HEK293 (cell line): ENCODE measurements around the gene PCDHB10.
A peak's percentile ranks its signal among the peaks of the same experiment; 100 is the strongest.
"Not testable (repeated sequence)": the region's sequence is repeated elsewhere in the genome, so short reads cannot be mapped to it uniquely, and the experiment has no call there.

ENCODE experiments used
- CTCF ChIA-PET: fragments of 350-600 bp; formaldehyde crosslinking; extraction: SDS; loops from one replicate; lab custom pipeline; 2021; ENCODE audit warnings: antibody characterized with exemption; lab: Yijun Ruan, JAX
- POLR2A ChIA-PET: fragments of 300-600 bp; formaldehyde crosslinking; extraction: SDS; loops from one replicate; lab custom pipeline; 2020; ENCODE audit warnings: antibody characterized with exemption, inconsistent platforms; lab: Yijun Ruan, JAX
- H3K27ac ChIP-seq: fragments of 200-500 bp; sonication (Bioruptor generic); 2 replicates; pipeline ENCODE4 v1.5.1; 2014; ENCODE audit warnings: low read depth, low read length, control low read depth, inconsistent platforms; ENCODE audit errors: extremely low read depth
- H3K36me3 ChIP-seq, 2 experiments: fragments of 200-500 bp in 1 of 2; sonication (Bioruptor generic) in 1 of 2; 1 replicate in 1 of 2; 2 replicates in 1 of 2; pipeline ENCODE4 v1.5.1; 2014 to 2017; ENCODE audit warnings: inconsistent platforms in 2 of 2, low read length in 2 of 2; ENCODE audit not compliant: control insufficient read depth in 2 of 2, insufficient read depth in 1 of 2
- H3K4me1 ChIP-seq: fragments of 200-500 bp; sonication (Bioruptor generic); 2 replicates; pipeline ENCODE4 v1.5.1; 2014; ENCODE audit warnings: mild to moderate bottlenecking, low read length, inconsistent platforms; ENCODE audit not compliant: control insufficient read depth, insufficient read depth
- H3K4me3 ChIP-seq: 2 replicates; pipeline ENCODE4 v1.5.1; 2011; ENCODE audit warnings: low read depth, mild to moderate bottlenecking, control low read depth, low read length, moderate library complexity
- H3K9me3 ChIP-seq: fragments of 200-500 bp; sonication (Bioruptor generic); 2 replicates; pipeline ENCODE4 v1.5.1; 2014; ENCODE audit warnings: low read depth, low read length, inconsistent platforms; ENCODE audit not compliant: control insufficient read depth, insufficient read depth
- KLF8 ChIP-seq: fragments of 450-650 bp; formaldehyde crosslinking; IDR thresholded peaks from 2 replicates; pipeline ENCODE4 v1.5.1; 2016; ENCODE audit warnings: missing biosample characterization, missing genetic modification characterization
- OVOL3 ChIP-seq: fragments of 450-650 bp; formaldehyde crosslinking; IDR thresholded peaks from 2 replicates; pipeline ENCODE4 v1.5.1; 2016; ENCODE audit warnings: missing biosample characterization, missing genetic modification characterization
- ZBTB20 ChIP-seq: fragments of 450-650 bp; formaldehyde crosslinking; IDR thresholded peaks from 2 replicates; pipeline ENCODE4 v1.5.1; 2016; ENCODE audit warnings: missing biosample characterization, missing genetic modification characterization
- ZNF2 ChIP-seq: fragments of 450-650 bp; formaldehyde crosslinking; IDR thresholded peaks from 2 replicates; pipeline ENCODE4 v1.5.1; 2016; ENCODE audit warnings: missing biosample characterization, missing genetic modification characterization
- ZNF214 ChIP-seq: fragments of 450-650 bp; formaldehyde crosslinking; IDR thresholded peaks from 2 replicates; pipeline ENCODE4 v1.5.1; 2017; ENCODE audit warnings: missing biosample characterization, mild to moderate bottlenecking, missing genetic modification characterization, borderline replicate concordance
- ZNF221 ChIP-seq: fragments of 450-650 bp; formaldehyde crosslinking; IDR thresholded peaks from 2 replicates; pipeline ENCODE4 v1.5.1; 2017; ENCODE audit warnings: missing biosample characterization, missing genetic modification characterization, borderline replicate concordance
- ZNF280D ChIP-seq: fragments of 450-650 bp; formaldehyde crosslinking; IDR thresholded peaks from 2 replicates; pipeline ENCODE4 v1.5.1; 2016; ENCODE audit warnings: missing biosample characterization, missing genetic modification characterization
- ZNF654 ChIP-seq: fragments of 450-650 bp; formaldehyde crosslinking; IDR thresholded peaks from 2 replicates; pipeline ENCODE4 v1.5.1; 2016; ENCODE audit warnings: low read depth, missing biosample characterization, missing genetic modification characterization

Gene PCDHB10

GRCh38 chr5:141199359-141200235 is 7.4 kb downstream of the PCDHB10 start, which contains the start of gene PCDHB11:
Gene PCDHB11, plus strand, starts transcription at chr5:141199627. Its CDS starts 148 bp downstream, at chr5:141199775.
- Histone ChIP-seq H3K27ac (no peak within 1 kb of the TSS), H3K9me3 (no peaks in the 10 kb centered on the region), H3K4me1 (no peaks in the 10 kb centered on the region), H3K36me3 (no peaks in the 10 kb centered on the region), H3K4me3 (peak within 1 kb of the TSS; percentile 28)
- TF ChIP-seq ZNF280D (no peak), ZNF214 (tag by site-specific recombination) (no peak), ZBTB20 (peak; percentile 57; the same call in 1 of the 2 replicates), ZNF654 (tag by site-specific recombination) (peak; percentile 63), ZNF2 (tag by site-specific recombination) (0 out of 2 replicates have a peak, but pooled peaks have one; percentile 19), OVOL3 (tag by site-specific recombination) (no peak)
- ChIA-PET POLR2A (no interaction called here), CTCF (interaction anchor here (0.6 to 2.3 kb wide), 24 partner anchors 8 to 1777 kb away, joined by 3 to 13 read pairs (median 4); partner anchors contain the start of genes PCDHB12, PCDHB14, PCDHB16 and PCDHB6)

GRCh38 chr5:141201126-141201525 is 9.0 kb downstream of the PCDHB10 start:
- POLR2A ChIA-PET, CTCF ChIA-PET, H3K4me1 ChIP-seq, H3K4me3 ChIP-seq, H3K36me3 ChIP-seq, H3K9me3 ChIP-seq, H3K27ac ChIP-seq: not testable (repeated sequence)

GRCh38 chr5:141201646-141202045 is 9.5 kb downstream of the PCDHB10 start:
- H3K4me1 ChIP-seq, H3K4me3 ChIP-seq, POLR2A ChIA-PET, H3K36me3 ChIP-seq, H3K9me3 ChIP-seq, H3K27ac ChIP-seq: not testable (repeated sequence)
- CTCF ChIA-PET, result interaction anchor here (0.6 to 0.7 kb wide), 2 partner anchors 69 to 323 kb away, joined by 3 to 4 read pairs; no protein-coding TSS in a partner anchor

- Histone ChIP-seq H3K36me3 (no peaks in the 10 kb centered on the region), H3K4me1 (no peaks in the 10 kb centered on the region), H3K9me3 (no peaks in the 10 kb centered on the region; the same call in 1 of the 2 replicates), H3K4me3 (no peak within 1 kb of the TSS), H3K27ac (no peak within 1 kb of the TSS)
- POLR2A ChIA-PET, result no interaction called here
- CTCF ChIA-PET, result interaction anchor here (0.7 to 1.3 kb wide), 5 partner anchors 9 to 711 kb away, joined by 3 to 7 read pairs (median 5); partner anchors contain the start of genes PCDHA11 and PCDHB11
- peak; percentile 16; the same call in 1 of the 2 replicates for TF ChIP-seq ZNF654 (tag by site-specific recombination)
- TF ChIP-seq ZNF221 (tag by site-specific recombination), result no peak
- no peak for TF ChIP-seq KLF8 (tag by site-specific recombination)
These were observed 16.3 kb downstream of the PCDHB10 start, which contains the start of gene PCDHB12 for GRCh38 chr5:141208478-141208877. Gene PCDHB12, plus strand, starts transcription at chr5:141208719. Its CDS starts 189 bp downstream, at chr5:141208908.

- H3K4me3 ChIP-seq, H3K36me3 ChIP-seq, H3K4me1 ChIP-seq, H3K27ac ChIP-seq, H3K9me3 ChIP-seq, POLR2A ChIA-PET, CTCF ChIA-PET: not testable (repeated sequence)
These were observed 18.1 kb downstream of the PCDHB10 start for GRCh38 chr5:141210281-141210680.

- H3K27ac ChIP-seq, H3K36me3 ChIP-seq, CTCF ChIA-PET, H3K4me3 ChIP-seq, H3K4me1 ChIP-seq, POLR2A ChIA-PET, H3K9me3 ChIP-seq: not testable (repeated sequence)
These were observed 18.7 kb downstream of the PCDHB10 start for GRCh38 chr5:141210849-141211248.
